Measurements from ENCODE around the gene RUFY3.

DNA sequence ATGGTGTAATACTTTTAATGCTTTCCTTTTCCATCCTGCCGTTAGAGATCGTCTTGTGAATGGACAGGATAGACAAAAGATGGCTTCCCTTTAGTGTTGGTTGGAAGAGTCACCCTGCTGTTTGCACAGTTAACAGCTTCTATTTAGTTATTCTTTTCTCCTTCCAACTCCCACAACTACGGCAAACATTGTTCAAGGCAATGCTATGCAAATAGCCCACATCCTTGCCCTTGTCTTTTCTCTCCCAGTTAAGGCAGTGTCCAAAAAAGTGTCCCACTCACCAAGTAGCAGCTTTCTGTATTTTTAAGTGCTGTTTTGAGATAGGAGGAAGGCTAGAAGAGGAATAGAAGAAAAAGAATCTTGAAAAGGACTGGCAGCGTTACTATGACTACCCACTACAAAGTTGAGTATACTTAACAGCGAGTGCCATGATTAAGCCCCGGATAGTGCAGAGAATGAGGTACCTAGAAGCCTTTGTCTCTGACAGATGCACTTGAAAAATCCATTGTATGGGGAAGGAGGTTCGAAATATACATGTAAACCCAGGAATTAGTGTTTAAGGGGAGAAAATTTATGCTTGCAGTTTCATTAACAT is 12.1 kb upstream of the RUFY3 start:
- no peak for TF ChIP-seq EZH2 (IDR thresholded peaks at IDR 0.05; ENCODE audit: borderline replicate concordance, low read depth, low read length, poor library complexity, severe bottlenecking)
- TF ChIP-seq, protein P1, sequence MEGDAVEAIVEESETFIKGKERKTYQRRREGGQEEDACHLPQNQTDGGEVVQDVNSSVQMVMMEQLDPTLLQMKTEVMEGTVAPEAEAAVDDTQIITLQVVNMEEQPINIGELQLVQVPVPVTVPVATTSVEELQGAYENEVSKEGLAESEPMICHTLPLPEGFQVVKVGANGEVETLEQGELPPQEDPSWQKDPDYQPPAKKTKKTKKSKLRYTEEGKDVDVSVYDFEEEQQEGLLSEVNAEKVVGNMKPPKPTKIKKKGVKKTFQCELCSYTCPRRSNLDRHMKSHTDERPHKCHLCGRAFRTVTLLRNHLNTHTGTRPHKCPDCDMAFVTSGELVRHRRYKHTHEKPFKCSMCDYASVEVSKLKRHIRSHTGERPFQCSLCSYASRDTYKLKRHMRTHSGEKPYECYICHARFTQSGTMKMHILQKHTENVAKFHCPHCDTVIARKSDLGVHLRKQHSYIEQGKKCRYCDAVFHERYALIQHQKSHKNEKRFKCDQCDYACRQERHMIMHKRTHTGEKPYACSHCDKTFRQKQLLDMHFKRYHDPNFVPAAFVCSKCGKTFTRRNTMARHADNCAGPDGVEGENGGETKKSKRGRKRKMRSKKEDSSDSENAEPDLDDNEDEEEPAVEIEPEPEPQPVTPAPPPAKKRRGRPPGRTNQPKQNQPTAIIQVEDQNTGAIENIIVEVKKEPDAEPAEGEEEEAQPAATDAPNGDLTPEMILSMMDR (conservative IDR thresholded peaks at IDR 0.05; ENCODE audit: low read depth, low read length), result no peak

Measured in A673 (cell line).